Progenitor cell of endocrine pancreas (in vitro differentiated cells): ENCODE results near the gene KIAA1614. TPM values are rescaled to one million over a fixed set of nuclear protein-coding genes. Genes with fewer than 3 reads are reported as not detected.

Source experiments
- DNase-seq: peaks from one replicate; pipeline ENCODE4 v3.0.0; 2021; ENCODE audit warnings: low spot score; ENCODE audit not compliant: unreplicated experiment
- H3K27ac Mint-ChIP-seq: 2 replicates; pipeline ENCODE4 v1.8.0; 2021; ENCODE audit warnings: mild to moderate bottlenecking, moderate library complexity, mixed read lengths
- H3K27me3 Mint-ChIP-seq: 2 replicates; pipeline ENCODE4 v1.8.0; 2021; ENCODE audit warnings: mixed read lengths
- H3K36me3 Mint-ChIP-seq: 2 replicates; pipeline ENCODE4 v1.8.0; 2022; ENCODE audit warnings: mixed read lengths; ENCODE audit not compliant: insufficient read depth
- H3K4me1 Mint-ChIP-seq: 2 replicates; pipeline ENCODE4 v1.8.0; 2021; ENCODE audit warnings: low read depth, mixed read lengths
- H3K4me3 Mint-ChIP-seq: 2 replicates; pipeline ENCODE4 v1.8.0; 2021; ENCODE audit warnings: low read depth, mild to moderate bottlenecking, moderate library complexity, mixed read lengths
- H3K9me3 Mint-ChIP-seq: 2 replicates; pipeline ENCODE4 v1.8.0; 2021; ENCODE audit warnings: low read depth, mixed read lengths
- CTCF ChIP-seq: fragments of 200-600 bp; sonication (generic); IDR thresholded peaks from one replicate; pipeline ENCODE4 v1.5.0; 2021; ENCODE audit warnings: antibody characterized with exemption, mild to moderate bottlenecking; ENCODE audit not compliant: unreplicated experiment
- total RNA-seq: library from RNA; stranded (reverse); gene quantifications from 2 replicates; pipeline ENCODE4 v1.2.1, GENCODE V29; 2021

The KIAA1614 gene
- total RNA-seq, 1 donor from 2014 or later: 2.5 TPM

- Mint-ChIP-seq H3K4me1 (peaks cover 44% of the 10 kb centered on the region), H3K27me3 (peaks cover 6% of the 10 kb centered on the region), H3K27ac (peak overlapping the region; percentile 54), H3K9me3 (no peaks in the 10 kb centered on the region), H3K4me3 (peak overlapping the region; percentile 4), H3K36me3 (no peaks in the 10 kb centered on the region)
- no peak for DNase-seq
- no peak for TF ChIP-seq CTCF
Observed at GRCh38 chr1:180923021-180923841, 10.5 kb downstream of the KIAA1614 start.

GRCh38 chr1:180923887-180924286 lies 11.2 kb downstream of the KIAA1614 start:
- DNase-seq: no peak
- Mint-ChIP-seq H3K36me3 (no peaks in the 10 kb centered on the region), H3K27me3 (peaks cover 6% of the 10 kb centered on the region), H3K27ac (peak overlapping the region; percentile 54), H3K9me3 (no peaks in the 10 kb centered on the region), H3K4me1 (peaks cover 48% of the 10 kb centered on the region), H3K4me3 (no peak overlapping the region)
- no peak for TF ChIP-seq CTCF

GRCh38 chr1:180924939-180925338 lies 12.2 kb downstream of the KIAA1614 start:
- Mint-ChIP-seq H3K9me3 (no peaks in the 10 kb centered on the region), H3K4me1 (peaks cover 48% of the 10 kb centered on the region), H3K27ac (peak overlapping the region; percentile 79), H3K4me3 (no peak overlapping the region), H3K36me3 (no peaks in the 10 kb centered on the region), H3K27me3 (no peaks in the 10 kb centered on the region)
- no peak for DNase-seq
- TF ChIP-seq CTCF: no peak

- no peaks in the 10 kb centered on the region for H3K27me3 Mint-ChIP-seq
- H3K4me3 Mint-ChIP-seq: no peak overlapping the region
- peak overlapping the region; percentile 79 for H3K27ac Mint-ChIP-seq
- no peaks in the 10 kb centered on the region for H3K36me3 Mint-ChIP-seq
- no peak for TF ChIP-seq CTCF
- peaks cover 48% of the 10 kb centered on the region for H3K4me1 Mint-ChIP-seq
- peak; percentile 26 for DNase-seq
- H3K9me3 Mint-ChIP-seq: no peaks in the 10 kb centered on the region
Observed at GRCh38 chr1:180925471-180926051, 12.9 kb downstream of the KIAA1614 start.

- peak overlapping the region; percentile 49 for H3K27ac Mint-ChIP-seq
- TF ChIP-seq CTCF: no peak
- peaks cover 3% of the 10 kb centered on the region for H3K27me3 Mint-ChIP-seq
- H3K4me1 Mint-ChIP-seq: peaks cover 48% of the 10 kb centered on the region
- no peak for DNase-seq
- no peaks in the 10 kb centered on the region for H3K36me3 Mint-ChIP-seq
- H3K9me3 Mint-ChIP-seq: no peaks in the 10 kb centered on the region
- no peak overlapping the region for H3K4me3 Mint-ChIP-seq
Observed at GRCh38 chr1:180926164-180926981, 13.7 kb downstream of the KIAA1614 start.
